Heart left ventricle (tissue), 16 donors: ENCODE measurements around the gene KCNJ6. TPM values are rescaled to one million over a fixed set of nuclear protein-coding genes. Genes with fewer than 3 reads are reported as not detected.
A peak's percentile ranks its signal among the peaks of the same experiment; 100 is the strongest.

Experiments used
- ATAC-seq, 4 donors: fragments of 200-7000 bp; cut with Tn5 transposase; one replicate each; pipeline ENCODE4 v1.9.1; 2020 to 2022; ENCODE audit warnings: moderate library complexity in 4 of 4, mild to moderate bottlenecking in 3 of 4, moderate number of reproducible peaks in 1 of 4
- DNase-seq, 5 donors: peaks; one replicate each; pipeline ENCODE4 v3.0.0-alpha.2; 2020
- H3K27ac ChIP-seq, 12 donors: fragments of 200-600 bp; sonication (generic) in 4 of 12; one replicate each; pipeline versions ENCODE4 v1.5.0 to v1.8.0; 2016 to 2022; ENCODE audit warnings: mild to moderate bottlenecking in 2 of 12
- H3K27me3 ChIP-seq, 9 donors: fragments of 200-600 bp; sonication (generic) in 2 of 9; one replicate each; pipeline versions ENCODE4 v1.5.1 to v1.8.0; 2016 to 2022; ENCODE audit warnings: mild to moderate bottlenecking in 3 of 9
- H3K36me3 ChIP-seq, 9 donors: fragments of 200-600 bp; sonication (generic) in 2 of 9; one replicate each; pipeline versions ENCODE4 v1.5.0 to v1.8.0; 2018 to 2022; ENCODE audit warnings: mild to moderate bottlenecking in 2 of 9
- H3K4me1 ChIP-seq, 12 donors: fragments of 200-600 bp; sonication (generic) in 4 of 12; one replicate each; pipeline versions ENCODE4 v1.5.0 to v1.8.0; 2016 to 2022; ENCODE audit warnings: mild to moderate bottlenecking in 3 of 12
- H3K4me3 ChIP-seq, 12 donors: fragments of 200-600 bp; sonication (generic) in 4 of 12; one replicate each; pipeline versions ENCODE4 v1.5.0 to v1.8.0; 2017 to 2022; ENCODE audit warnings: mild to moderate bottlenecking in 9 of 12, moderate library complexity in 4 of 12
- H3K9me3 ChIP-seq, 12 donors: fragments of 200-600 bp; sonication (generic) in 4 of 12; one replicate each; pipeline versions ENCODE4 v1.5.0 to v1.8.0; 2016 to 2022; ENCODE audit warnings: mild to moderate bottlenecking in 1 of 12
- CTCF ChIP-seq, 12 donors: fragments of 200-600 bp; sonication (generic) in 4 of 12; IDR thresholded peaks; one replicate each; pipeline versions ENCODE4 v1.5.0 to v1.8.0; 2018 to 2022; ENCODE audit warnings: antibody characterized with exemption in 12 of 12, mild to moderate bottlenecking in 5 of 12
- POLR2A ChIP-seq, 2 donors: fragments of 450-650 bp; IDR thresholded peaks; one replicate each; pipeline ENCODE4 v1.6.1; 2017; ENCODE audit warnings: antibody characterized with exemption in 2 of 2, mild to moderate bottlenecking in 2 of 2, moderate library complexity in 2 of 2
- WGBS, 4 donors: extraction: QIAGEN DNeasy Blood & Tissue Kit in 2 of 4; methylation state at CpG; one replicate each; pipeline versions ENCODE4 v1.1.5 to v1.1.7; 2013 to 2018; 5-methylcytosine and 5-hydroxymethylcytosine counted together
- intact Hi-C, 10 donors: fragments of 100-400 bp; cut with DNase I; formaldehyde crosslinking; loops; one replicate each; pipeline versions ENCODE4 v1.11.1 to v1.14.2; 2022
- polyA plus RNA-seq, 2 donors: library from polyadenylated mRNA; stranded (reverse); fragments of 200-250 nt; gene quantifications; one replicate each; pipeline ENCODE4 v1.2.3, GENCODE V29; 2013
- total RNA-seq, 9 donors: library from RNA; depleted of rRNA in 2 of 9; stranded (reverse); fragments of >200 nt in 2 of 9; fragmentation: NEBNext Ultra II Directional in 3 of 9; extraction: Animal tissue kit (Norgen Biotek cat#: 25700) in 3 of 9; gene quantifications; one replicate each; pipeline versions ENCODE4 v1.1.0 to v1.2.4, GENCODE V29; 2016 to 2023
- donor health status: ischemic (EF 13 %, LVEDD 7.1; RV severe dilation, severe dysfunction).
- donor health status: healthy with polysubstance abuse.
- donor health status: DM: no; HTN: yes; CAD: no.
- donor health status: DM: no; HTN: no; CAD: no.
- donor health status: ischemic (EF 25% LVEDD 6.9; RV normal size, moderate dysfunction).
- donor health status: ischemic (EF 25% LVEDD 5.7; RV mildly dilated, moderate dysfunction).
- donor health status: healthy.
- donor health status: DM: yes; HTN: yes; CAD: no.
- donor health status: ischemic (EF 35%, LVEDD 5.7; RV mildly dilated, moderate dysfunction).
- donor health status: nonischemic (EF 11% LVEDD 7.7; RV severe dilation, severe dysfunction).
- donor health status: DM: yes; HTN: yes; CAD: no.
- donor health status: PGD.
- donor health status: ischemic (EF 29% LVEDD 5.4; RV normal size, mild dysfunction).
- donor health status: nonischemic (EF 23%, LVEDD 6.1; RV moderate dilation, normal function).

The KCNJ6 gene
- total and polyA plus RNA-seq, 11 donors, result not detected

GRCh38 chr21:37561506-37561905 is 354.8 kb downstream of the KCNJ6 start:
- ATAC-seq (no peak), DNase-seq (no peak)
- TF ChIP-seq POLR2A (IDR thresholded peaks at IDR 0.05) (no peak), CTCF (IDR thresholded peaks at IDR 0.05) (no peak)
- H3K4me1 ChIP-seq, result peaks cover 0 to 28% (median 11%) of the 10 kb centered on the region in 12 donors
- peak overlapping the region in 1 of 12 donors; percentile 46 for H3K27ac ChIP-seq
- 92 to 99% (median 94%) methylated on average over 7 of the region's 7 CpGs for WGBS, 4 donors
- H3K9me3 ChIP-seq, result no peaks in the 10 kb centered on the region
- H3K27me3 ChIP-seq, result no peaks in the 10 kb centered on the region
- H3K36me3 ChIP-seq, result no peaks in the 10 kb centered on the region
- no peak overlapping the region for H3K4me3 ChIP-seq
- intact Hi-C loops, result loop anchor here (5.0 to 10.0 kb wide), 10 partner anchors 47 to 357 kb away; partner anchors contain the start of genes DYRK1A (in 6 of the 10) and VPS26C (in 4 of the 10)

- intact Hi-C loops, result loop anchor here (5.0 to 10.0 kb wide), 10 partner anchors 46 to 356 kb away; partner anchors contain the start of genes DYRK1A (in 6 of the 10) and VPS26C (in 4 of the 10)
- 54 to 68% (median 62%) methylated on average over 3 to 5 of the region's 5 CpGs for WGBS, 4 donors
- H3K27me3 ChIP-seq, result no peaks in the 10 kb centered on the region
- H3K4me3 ChIP-seq, result no peak overlapping the region
- peak overlapping the region in 4 of 12 donors; percentile 8 to 46 (median 34) for H3K27ac ChIP-seq
- TF ChIP-seq POLR2A (IDR thresholded peaks at IDR 0.05) (no peak), CTCF (IDR thresholded peaks at IDR 0.05) (no peak)
- H3K9me3 ChIP-seq, result no peaks in the 10 kb centered on the region
- no peaks in the 10 kb centered on the region for H3K36me3 ChIP-seq
- DNase-seq, result peak in 2 of 5 donors; percentile 62 to 72
- peaks cover 0 to 35% (median 18%) of the 10 kb centered on the region in 12 donors for H3K4me1 ChIP-seq
- ATAC-seq, result no peak
Observed at GRCh38 chr21:37560385-37560784, 355.9 kb downstream of the KCNJ6 start.

GRCh38 chr21:37558676-37559211 is 357.5 kb downstream of the KCNJ6 start:
- DNase-seq (no peak), ATAC-seq (no peak)
- Histone ChIP-seq H3K36me3 (no peaks in the 10 kb centered on the region), H3K4me1 (peaks cover 0 to 30% (median 9%) of the 10 kb centered on the region in 12 donors), H3K27ac (no peak overlapping the region), H3K27me3 (no peaks in the 10 kb centered on the region), H3K4me3 (no peak overlapping the region), H3K9me3 (no peaks in the 10 kb centered on the region)
- intact Hi-C loops, result no loop called here
- TF ChIP-seq CTCF (IDR thresholded peaks at IDR 0.05) (no peak), POLR2A (IDR thresholded peaks at IDR 0.05) (no peak)
- 88 to 92% (median 89%) methylated on average over 8 of the region's 8 CpGs for WGBS, 4 donors
